Measurements from ENCODE around the gene USP49.
"Not testable (repeated sequence)": the region's sequence is repeated elsewhere in the genome, so short reads cannot be mapped to it uniquely, and the experiment has no call there.

Gene USP49

DNA sequence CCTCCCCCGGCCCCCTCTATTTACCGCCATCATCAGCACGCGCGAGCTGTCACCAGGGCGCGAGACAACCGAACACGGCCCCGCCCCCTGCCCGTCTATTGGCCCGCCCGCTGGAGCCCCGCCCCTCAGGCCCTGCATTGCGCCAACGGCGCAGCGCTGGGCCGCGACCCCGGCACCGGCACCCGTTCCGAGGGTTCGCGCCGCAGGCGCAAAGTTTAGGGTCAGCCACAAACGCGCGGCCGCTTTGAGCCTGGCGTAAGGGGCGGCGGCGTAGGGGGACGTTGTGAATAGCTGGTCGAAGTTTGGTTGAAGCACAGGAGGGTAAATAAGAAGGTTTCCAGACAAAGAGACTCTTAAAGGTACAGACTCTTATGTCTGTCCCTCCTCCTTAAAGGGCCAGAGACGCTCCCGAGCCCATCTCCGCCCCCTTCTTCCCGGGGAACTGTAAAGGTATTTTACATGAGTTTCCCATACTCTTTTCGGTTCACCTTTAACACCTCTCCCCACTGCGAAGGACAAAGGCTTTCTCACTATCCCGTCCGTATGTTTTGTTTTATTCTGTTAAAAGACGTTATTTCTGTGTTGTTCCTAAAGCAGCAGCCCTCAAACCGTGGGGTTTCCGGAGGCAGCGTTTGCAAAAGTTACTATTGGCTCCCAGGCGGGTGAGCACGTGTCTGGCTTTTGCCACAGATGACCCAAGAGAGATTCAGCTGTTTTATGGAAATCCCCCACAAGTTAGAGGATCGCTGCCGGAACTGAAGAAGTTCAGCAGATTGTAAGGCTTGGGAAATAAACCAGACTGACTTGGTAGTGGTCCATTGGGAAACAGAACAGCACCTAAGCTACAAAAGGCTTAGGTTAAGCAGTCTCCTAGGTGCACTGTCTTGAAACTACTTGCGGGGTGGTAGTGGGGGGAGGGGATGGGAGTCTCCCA is at the start of gene USP49:
TSS of gene USP49 (minus strand) at position 76 of the 934 bp plus-strand sequence. CDS start 88,392 bp downstream, outside the sequence.
- in situ Hi-C loops (cut with MboI; ENCODE audit: low sequenced_read_pairs) = no loop called here

DNA sequence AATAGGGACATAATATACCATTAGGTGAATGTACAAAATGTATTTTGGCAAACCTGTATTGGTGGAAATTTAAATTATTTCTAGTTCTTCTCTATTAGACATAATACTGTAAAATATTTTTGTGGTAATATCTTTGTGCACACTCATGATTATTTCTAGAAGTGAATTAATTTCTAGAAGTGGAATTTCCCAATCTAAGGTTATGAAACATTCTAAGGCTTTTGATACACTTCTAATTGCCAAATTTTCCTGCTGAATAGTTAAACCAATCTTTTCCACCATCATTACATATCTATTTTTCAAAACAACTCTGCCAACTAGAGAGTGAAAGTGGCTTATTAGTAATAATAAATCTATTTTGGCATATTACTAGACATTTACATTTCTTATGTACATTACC is 48.3 kb upstream of the USP49 start:
- in situ Hi-C loops (cut with MboI; ENCODE audit: low sequenced_read_pairs) = no loop called here

DNA sequence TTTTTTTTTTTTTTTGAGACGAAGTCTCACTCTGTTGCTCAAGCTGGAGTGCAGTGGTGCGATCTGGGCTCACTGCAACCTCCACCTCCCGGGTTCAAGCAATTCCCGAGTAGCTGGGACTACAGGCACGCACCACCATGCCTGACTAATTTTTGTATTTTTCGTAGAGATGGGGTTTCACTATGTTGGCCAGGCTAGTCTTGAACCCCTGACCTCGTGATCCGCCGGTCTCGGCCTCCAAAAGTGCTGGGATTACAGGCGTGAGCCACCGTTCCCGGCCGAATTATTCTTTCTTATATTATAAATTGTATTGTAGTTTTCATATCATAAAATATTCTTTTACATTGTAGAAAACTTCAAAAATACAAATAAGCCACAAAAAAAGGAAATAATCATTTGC is 47.7 kb upstream of the USP49 start:
- in situ Hi-C loops (cut with MboI; ENCODE audit: low sequenced_read_pairs) = not testable (repeated sequence)

DNA sequence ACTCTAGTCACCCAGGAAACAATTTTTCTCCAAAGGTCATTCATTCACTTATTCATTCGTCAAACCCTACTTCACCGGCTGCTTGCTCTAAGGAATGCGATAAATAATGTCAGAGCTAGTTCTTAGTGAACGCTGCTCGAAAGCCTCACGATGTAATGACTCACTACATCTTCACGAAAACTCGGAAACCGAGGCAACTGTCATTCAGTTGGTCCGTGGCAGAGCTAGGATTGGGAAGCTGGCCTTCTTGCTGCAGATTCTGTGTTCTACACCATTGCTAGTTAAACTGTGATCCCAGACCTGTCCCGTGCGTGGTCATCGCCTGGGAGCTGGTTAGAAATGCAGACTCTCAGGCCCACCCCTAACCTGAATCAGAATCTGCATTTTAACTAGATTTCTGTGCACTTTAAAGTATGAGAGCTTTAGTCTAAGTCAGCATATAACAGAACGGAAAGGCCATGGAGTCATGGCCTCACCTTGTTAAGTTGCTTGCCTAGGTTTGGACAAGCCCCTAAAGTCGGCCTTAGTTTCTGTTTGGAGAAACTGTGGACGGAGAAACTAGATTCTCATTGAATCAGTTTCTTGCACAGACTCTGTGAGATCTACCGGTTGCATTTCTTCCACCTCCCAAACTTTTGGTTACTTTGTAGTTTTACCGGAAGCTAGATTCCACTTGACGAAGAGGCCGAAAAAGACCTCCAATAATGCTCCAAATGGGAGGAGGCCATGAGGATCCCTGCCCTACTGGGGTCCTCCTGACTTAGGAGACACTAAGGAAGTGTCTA is 47.1 kb upstream of the USP49 start:
- in situ Hi-C loops (cut with MboI; ENCODE audit: low sequenced_read_pairs) = no loop called here

DNA sequence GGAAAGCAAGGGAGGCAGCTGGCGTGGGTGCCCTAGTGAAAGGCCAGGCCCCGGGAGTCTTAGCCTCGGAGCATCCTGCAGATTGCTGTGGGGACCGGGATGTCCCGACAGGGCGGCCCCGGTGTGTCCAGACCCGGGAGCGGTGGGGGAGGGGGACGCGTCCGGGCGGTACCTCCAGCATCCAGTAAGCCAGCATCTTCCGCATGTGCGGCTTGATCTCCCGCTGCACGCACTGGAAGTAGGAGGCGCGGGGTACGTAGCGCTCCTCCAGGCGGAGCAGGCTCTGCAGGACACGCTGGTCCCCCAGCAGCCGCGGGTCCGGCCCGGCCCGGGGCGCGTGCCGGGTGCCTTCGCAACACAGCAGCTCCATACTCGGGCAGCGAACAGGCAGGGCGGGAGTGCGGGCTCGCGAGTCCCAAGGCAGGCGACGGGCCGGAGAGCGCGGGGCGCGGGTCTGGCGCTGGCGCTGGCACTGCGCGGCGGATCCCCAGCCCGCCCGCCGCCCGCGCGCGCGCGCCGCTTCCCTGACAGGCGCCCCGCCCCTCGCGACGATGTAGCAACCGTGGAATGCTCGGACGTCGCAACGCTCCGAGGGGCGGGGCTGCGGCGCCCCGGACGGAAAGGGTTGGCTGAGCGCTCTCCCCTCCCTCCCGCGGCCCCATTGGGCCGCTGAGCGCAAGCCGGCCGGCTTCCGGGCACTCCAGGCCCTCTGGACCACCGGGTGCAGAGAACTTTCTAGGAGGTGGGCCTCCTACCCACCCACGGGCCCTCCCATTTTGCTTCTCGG is 46.3 kb upstream of the USP49 start, which contains the start of gene CCND3:
TSS of gene CCND3 (minus strand) at position 529 of the 787 bp plus-strand sequence. CDS start at position 370, 159 bp downstream.
- in situ Hi-C loops (cut with MboI; ENCODE audit: low sequenced_read_pairs) = no loop called here

DNA sequence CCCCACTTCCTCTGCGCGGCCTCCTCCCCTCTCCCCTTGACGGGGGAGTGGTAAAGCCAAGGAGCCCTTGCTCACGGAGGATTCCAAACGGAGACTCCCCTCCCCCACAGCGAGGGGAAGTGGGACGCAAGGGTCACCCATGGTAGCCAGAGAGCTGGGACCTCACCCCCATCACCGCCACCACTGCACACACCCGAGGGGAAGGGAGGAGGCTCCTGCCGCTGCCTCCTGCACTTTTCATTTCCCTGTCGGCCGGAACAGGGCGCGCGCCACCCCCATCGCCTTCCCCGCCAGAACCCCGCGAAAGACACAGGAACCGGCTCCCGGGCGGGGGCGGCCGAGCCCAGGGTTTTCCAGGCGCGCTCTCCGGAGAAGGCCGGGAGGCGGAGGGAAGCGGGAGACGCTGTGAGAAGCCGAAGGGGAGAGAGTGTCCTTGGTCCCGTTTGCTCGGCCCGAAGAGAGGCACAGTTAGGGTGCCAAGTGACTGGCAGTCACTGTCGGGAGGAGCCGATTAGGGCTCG is 45.6 kb upstream of the USP49 start:
- in situ Hi-C loops (cut with MboI; ENCODE audit: low sequenced_read_pairs) = no loop called here

DNA sequence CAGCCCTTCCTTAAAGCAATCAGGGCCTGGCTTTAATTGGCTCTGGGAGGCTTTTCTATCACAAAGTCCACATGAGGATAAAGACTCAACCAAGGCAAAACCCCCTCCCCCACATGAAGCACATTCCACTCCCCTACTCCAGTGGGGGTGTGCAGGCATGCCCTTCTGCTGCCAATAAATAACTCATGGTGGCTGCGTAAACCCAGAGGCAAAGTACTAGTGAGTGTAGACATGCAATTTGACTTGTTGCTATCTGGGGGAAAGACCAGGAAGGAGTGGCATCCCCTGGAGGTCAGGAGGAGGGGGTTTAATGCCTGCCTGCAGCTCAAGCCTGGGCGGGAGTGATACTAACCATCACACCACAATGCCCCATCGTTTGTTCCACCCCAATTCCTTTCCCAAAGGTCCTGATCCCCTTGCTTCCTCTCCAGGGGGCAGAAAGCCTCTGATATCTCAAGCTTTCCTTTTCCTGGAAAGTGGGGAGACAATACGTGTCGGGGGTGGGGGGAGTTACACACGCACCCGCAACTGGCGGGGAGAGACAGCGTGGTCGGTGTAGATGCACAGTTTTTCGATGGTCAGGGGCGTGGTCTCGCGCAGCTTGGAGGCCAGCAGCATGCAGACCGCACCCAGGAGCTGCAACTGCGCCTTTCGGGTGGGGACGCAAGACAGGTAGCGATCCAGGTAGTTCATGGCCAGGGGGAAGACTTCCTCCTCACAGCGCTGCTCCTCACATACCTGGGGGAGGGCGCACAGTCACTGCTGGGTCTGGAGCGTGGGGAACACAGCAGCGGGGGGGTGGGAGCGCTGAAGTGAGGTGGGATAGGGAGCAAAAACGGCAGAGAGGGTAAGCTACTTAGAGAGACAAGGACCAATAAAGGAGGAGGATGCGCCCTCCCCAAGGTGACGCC is 44.9 kb upstream of the USP49 start:
- in situ Hi-C loops (cut with MboI; ENCODE audit: low sequenced_read_pairs) = no loop called here

DNA sequence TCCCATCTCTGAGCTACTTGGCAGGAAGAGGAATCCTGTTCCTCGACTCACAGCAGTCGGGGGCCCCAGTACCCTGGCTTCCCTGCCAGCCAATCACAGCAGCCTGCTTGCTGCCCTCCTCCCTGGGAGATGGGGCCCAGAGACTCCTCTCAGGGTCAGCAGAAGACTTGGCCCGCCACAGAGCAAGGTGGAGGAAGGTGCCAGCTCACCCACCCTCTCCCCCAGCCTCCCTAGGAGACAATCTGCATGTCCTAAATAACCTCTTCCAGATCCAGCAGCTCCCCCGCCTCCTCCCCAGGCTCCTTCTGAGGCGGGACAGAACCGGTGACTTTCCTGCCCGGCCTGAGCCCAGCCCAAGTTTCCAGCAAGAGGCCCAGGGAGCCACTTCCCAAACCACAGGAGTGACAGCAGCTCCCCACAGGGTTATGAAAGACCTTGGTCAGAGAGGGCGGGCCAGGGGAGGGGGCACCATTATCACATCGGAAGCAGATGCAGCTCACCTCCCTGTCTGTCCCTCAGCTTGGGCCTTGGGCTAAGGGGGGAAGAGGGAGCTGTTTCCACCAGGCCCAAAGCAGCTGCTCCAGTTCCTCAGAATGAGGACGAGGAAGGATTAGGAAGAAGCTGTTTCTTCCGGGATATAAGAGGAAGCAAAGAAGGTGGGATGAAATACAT is 44.1 kb upstream of the USP49 start:
- in situ Hi-C loops (cut with MboI; ENCODE audit: low sequenced_read_pairs) = no loop called here

DNA sequence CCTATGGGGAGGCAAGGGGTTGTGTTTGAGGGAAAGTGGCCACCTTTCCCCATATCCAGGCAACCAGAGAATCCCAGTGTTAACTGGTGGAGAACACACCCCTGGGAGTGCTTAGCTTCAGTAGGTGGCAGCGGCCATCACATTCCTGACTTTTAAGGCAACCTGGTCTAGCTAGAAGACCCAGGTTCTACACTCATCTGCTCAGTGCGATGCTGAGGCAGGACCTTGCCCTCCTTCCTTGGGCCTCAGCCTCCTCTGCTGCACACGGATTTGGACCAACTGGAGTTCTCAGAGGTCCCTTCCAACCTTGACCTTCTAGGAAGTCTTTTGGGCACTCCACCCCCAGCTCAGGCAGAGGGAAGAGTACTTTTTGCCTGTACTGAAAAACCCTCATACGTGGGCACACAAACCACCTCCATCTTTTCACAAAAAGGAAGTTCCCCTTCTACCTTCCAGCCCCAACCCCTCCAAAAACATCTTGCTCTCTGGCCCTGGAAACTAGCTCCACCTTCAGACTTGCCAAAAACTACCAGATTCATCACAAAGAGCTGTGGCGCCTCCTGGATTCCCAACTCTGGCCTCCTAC is 43.5 kb upstream of the USP49 start:
- in situ Hi-C loops (cut with MboI; ENCODE audit: low sequenced_read_pairs) = no loop called here

DNA sequence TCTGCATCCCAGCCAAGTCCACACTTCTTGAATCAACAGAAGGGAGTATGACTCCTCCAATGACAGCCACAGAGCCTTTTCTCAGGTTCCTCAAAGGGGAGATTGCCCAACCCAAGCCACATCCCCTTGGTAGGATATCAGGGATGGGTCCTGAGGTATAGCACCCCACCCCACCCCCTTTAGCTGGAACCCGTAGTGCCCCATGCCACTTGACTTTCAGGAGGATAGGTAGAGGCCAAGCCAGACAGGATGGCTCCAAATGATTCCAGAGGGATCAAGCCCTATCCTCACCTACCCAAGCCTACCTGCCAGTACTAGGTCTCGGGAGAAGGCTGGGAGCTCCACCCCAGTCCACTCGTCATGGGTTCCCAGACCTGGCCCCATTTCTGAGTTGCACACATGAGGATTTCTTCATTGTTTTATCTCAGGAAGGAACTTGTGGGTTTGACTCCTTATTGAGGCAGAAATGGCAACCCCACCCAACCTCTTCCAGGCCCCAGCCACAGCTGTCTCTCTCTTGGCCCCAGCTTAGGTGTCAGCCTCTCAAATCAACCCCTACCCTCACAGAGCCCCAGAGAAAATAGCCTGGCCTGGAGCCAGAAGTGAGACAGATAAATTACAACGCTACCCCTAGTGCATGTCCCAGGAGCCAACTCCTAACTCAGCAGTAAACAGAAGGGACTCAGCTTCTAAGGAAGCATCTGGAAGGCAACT is 42.8 kb upstream of the USP49 start:
- in situ Hi-C loops (cut with MboI; ENCODE audit: low sequenced_read_pairs) = no loop called here

DNA sequence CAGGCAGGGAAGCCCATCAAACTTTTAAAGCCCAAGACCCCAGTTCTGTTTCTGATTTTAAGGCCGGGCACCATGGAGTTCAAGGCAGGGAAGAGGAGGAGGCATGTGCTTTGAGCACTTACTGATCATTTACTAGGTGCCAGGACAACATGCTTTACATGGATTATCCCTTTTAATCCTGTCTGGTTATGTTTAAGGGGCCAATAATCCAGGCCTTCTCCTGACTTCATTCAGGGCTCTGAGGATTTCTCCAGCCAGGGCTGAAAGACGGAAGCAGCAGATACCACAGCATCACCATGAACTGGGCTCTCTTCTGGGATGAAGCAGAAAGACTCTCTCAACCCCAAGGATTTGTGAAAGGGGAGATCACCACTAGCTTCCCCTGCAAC is 42.3 kb upstream of the USP49 start:
- in situ Hi-C loops (cut with MboI; ENCODE audit: low sequenced_read_pairs) = no loop called here

DNA sequence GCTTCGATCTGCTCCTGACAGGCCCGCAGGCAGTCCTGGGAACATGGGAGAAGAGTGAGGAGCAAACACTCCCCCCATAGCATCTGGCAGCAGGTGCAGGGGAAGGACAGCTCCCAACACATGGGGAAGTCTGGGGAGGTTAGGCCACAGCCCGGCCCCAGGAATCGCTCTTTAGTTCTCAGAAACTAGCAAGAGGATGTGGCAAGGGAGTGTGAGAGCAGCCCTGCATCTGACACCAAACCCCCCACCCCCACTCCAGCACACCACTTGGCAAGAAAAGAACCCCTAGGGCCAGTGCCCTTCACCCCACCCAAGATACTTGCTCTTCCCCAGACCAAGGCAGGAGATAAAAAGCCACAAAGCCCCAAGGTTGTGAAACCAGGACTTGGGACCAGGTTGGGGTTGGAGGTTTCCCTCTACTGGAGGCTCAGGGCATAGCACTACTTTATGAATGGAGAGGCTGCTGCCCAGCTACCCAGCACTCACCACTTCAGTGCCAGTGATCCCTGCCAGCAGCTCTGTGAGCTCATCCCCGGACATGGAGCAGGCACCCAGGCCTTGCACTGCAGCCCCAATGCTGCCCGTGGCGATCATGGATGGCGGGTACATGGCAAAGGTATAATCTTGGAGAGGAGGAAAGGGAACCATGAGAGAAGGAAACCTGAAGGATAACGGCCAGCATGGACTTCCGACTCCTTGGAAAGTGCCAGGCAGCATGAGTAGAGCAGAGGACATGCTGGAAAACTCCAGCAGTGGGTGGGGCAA is 41.1 kb upstream of the USP49 start:
- in situ Hi-C loops (cut with MboI; ENCODE audit: low sequenced_read_pairs) = no loop called here

DNA sequence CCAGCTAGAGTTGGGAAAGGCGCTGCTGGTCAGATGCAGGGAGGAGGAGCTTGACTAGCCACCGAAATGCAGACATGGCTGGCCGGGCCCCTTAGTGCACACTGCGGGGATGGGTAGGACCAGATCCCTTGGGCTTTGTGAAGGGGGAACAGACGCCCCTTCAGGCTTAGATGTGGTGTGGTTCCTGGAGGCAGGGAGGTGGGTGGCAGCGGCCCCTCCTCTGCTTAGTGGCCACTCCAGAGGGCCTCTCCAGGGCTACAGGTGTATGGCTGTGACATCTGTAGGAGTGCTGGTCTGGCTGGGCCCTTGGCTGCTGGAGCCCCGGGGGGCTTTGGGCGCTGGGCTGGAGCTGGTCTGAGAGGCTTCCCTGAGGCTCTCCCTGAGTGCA is 40.5 kb upstream of the USP49 start:
- in situ Hi-C loops (cut with MboI; ENCODE audit: low sequenced_read_pairs) = no loop called here

DNA sequence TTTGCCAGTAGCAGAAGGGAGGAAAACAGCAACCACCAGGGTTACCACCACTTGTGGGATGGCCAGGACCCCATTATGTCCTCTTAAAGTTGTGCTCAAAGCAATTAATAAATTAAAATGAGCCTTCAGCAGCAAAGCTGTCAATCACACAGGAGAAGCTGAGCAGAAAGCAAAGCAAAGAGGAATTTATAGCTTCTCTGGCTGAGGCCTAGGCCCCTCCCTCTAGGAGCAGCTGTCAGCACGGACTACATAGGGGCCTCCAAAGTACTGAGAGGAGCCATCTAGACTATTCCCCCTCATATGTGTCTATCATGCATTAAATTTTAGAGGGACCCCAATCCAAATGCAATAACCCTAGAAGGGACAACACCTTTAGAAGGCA is 40.0 kb upstream of the USP49 start:
- in situ Hi-C loops (cut with MboI; ENCODE audit: low sequenced_read_pairs) = no loop called here

DNA sequence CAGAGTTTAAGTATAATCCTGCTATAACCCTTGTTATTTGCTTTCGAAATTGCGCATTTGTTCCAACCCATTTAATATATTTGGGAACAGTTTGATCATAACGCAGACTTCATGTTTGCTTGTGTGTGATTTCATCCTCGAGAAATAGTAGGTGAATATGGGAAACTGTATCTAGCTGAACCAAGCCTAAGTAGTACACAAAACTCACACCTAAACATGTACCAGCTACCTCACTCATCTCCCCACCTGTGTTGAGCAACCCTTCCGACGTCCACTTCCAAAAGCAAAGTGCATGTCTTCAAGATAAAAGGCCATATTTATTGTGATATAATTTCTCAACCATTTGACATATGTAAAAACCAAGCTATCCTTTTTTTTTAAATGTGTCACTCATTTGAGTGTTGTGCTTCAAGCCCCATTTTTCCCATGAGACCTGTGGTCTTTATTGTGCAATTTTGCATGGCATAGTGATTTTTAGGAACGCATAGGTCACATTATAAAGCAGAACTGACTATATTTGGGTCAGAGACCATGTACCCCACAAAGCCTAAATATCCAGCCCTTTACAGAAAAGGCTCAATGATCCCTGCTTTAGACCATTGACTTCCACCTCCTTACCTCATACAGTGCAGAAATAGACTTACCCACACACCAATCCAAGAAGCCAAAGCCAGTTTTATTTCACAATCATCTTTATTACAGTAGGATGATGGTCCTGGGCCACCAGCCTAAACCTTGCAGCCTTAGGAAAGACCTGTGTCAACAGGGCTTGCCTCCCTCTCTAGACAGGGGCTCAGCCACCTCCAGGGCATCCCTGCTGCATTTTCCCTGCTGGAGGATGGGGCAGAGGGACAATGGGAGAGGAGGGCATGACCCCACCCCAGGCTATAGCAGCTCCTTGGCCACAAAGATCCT is 39.4 kb upstream of the USP49 start:
- in situ Hi-C loops (cut with MboI; ENCODE audit: low sequenced_read_pairs) = no loop called here

DNA sequence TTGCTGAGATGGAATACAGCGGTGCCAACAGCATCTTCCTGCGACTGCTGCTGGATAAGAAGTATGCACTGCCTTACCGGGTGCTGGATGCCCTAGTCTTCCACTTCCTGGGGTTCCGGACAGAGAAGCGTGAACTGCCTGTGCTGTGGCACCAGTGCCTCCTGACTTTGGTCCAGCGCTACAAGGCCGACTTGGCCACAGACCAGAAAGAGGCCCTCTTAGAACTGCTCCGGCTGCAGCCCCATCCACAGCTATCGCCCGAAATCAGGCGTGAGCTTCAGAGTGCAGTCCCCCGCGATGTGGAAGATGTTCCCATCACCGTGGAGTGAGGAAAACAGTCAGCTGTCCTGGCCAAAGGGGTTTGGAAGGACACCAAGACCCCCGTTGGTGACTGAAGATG is 37.2 kb upstream of the USP49 start:
- in situ Hi-C loops (cut with MboI; ENCODE audit: low sequenced_read_pairs) = no loop called here

DNA sequence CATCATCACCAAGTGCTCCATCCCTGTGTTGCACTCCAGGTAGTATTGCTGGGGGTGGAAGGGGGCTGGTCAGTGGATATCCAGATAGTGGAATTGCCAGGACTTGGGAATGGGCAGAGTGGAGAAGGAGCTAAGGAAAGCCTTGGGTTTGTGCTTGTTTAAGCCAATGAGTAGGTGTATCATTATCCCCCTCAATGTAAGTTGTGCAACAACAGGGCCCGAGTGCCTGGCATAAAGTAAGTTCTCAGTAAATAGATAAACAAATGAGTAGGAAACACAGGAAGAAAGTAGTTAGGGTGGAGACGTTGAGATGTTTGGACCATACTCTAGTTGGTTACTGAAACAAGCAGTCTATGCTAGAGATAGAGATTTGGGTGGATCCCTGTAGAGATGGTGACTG is 36.6 kb upstream of the USP49 start:
- in situ Hi-C loops (cut with MboI; ENCODE audit: low sequenced_read_pairs) = no loop called here

Data from HL-60/S4 treated with phorbol 12-myristate 13-acetate at 8.2 ng/mL for 4 days and 3 days (cell line).